Immature natural killer cell (primary cell): ENCODE data around the gene DGCR2. TPM values are rescaled to one million over a fixed set of nuclear protein-coding genes. Genes with fewer than 3 reads are reported as not detected.
A peak's percentile ranks its signal among the peaks of the same experiment; 100 is the strongest.

ENCODE experiments used
- DNase-seq, 3 donors: peaks; one replicate each; pipeline ENCODE4 v3.0.0; 2022; ENCODE audit warnings: mixed read lengths in 1 of 3
- H3K27ac Mint-ChIP-seq, 6 donors: one replicate each; pipeline ENCODE4 v1.8.0; 2020; ENCODE audit warnings: mixed read lengths in 6 of 6, mild to moderate bottlenecking in 5 of 6, inconsistent platforms in 4 of 6, moderate library complexity in 3 of 6
- H3K27me3 Mint-ChIP-seq, 3 donors: one replicate each; pipeline ENCODE4 v1.8.0; 2020 to 2021; ENCODE audit warnings: low read depth in 3 of 3, mild to moderate bottlenecking in 3 of 3, mixed read lengths in 3 of 3, moderate library complexity in 3 of 3, inconsistent platforms in 1 of 3
- H3K36me3 Mint-ChIP-seq, 3 donors: one replicate each; pipeline ENCODE4 v1.8.0; 2020; ENCODE audit warnings: mixed read lengths in 3 of 3, inconsistent platforms in 2 of 3, mild to moderate bottlenecking in 2 of 3
- H3K4me1 Mint-ChIP-seq, 2 donors: one replicate each; pipeline ENCODE4 v1.8.0; 2020; ENCODE audit warnings: inconsistent platforms in 2 of 2, mild to moderate bottlenecking in 2 of 2, mixed read lengths in 2 of 2, moderate library complexity in 1 of 2
- H3K4me3 Mint-ChIP-seq, 5 donors: one replicate each; pipeline ENCODE4 v1.8.0; 2020; ENCODE audit warnings: mild to moderate bottlenecking in 5 of 5, mixed read lengths in 5 of 5, inconsistent platforms in 3 of 5, moderate library complexity in 3 of 5
- H3K9me3 Mint-ChIP-seq, 6 donors: one replicate each; pipeline ENCODE4 v1.8.0; 2020; ENCODE audit warnings: mild to moderate bottlenecking in 6 of 6, mixed read lengths in 6 of 6, inconsistent platforms in 4 of 6, moderate library complexity in 3 of 6
- polyA plus RNA-seq, 3 donors: library from polyadenylated mRNA; unstranded; fragments of 300-500 nt; fragmentation: Illumina TruSeq; gene quantifications; one replicate each; pipeline ENCODE4 v1.2.3, GENCODE V29; 2021

Gene DGCR2
- polyA plus RNA-seq, 3 donors from 2014 or later: 19.4 to 51.7 (median 31.6) TPM

DNA sequence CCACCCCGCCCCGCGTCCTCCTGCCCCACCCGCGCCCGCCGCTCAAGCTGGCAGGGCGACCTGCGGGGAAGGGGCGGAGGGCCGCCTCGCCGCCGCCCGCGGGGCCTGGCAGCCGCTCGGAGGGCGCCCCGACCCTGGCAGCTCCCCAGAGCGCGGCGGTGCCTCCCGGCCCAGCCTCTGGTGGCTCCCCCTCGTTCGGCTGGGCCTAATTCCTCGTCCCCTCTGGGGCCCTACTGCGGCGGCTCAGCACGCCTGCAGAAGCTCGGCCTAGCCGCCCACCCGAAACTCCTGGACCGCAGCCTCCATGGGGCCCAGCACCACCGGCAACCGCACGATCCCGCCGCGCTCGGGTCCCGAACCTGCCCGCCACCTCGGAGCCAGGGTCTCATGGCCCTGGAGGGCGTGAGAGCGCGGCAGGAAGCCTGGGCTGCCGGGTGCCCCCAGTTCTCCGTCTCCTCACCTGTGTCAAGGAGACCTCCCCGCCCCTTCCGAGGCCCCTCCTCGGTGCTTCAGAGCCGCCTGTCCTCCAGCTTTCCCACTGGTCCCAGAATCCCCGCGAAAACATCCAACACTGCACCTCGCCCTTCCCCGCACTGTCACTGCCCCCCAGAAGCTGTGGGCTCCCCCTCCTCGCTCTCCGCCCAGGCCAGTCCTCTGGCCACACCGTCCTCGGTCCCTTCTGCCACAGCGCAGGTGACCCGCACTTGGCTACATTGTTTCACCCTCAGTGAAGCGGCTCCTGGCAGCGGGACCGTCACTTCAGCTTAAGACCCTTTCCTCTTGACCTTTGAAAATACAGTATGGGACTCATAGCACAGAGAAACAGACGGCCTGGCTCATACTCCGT, 28.5 kb upstream of the DGCR2 start:
- Mint-ChIP-seq H3K27me3 (peaks cover 18 to 24% (median 19%) of the 10 kb centered on the region in 3 donors), H3K9me3 (peaks cover 0 to 3% (median 0%) of the 10 kb centered on the region in 6 donors)

DNA sequence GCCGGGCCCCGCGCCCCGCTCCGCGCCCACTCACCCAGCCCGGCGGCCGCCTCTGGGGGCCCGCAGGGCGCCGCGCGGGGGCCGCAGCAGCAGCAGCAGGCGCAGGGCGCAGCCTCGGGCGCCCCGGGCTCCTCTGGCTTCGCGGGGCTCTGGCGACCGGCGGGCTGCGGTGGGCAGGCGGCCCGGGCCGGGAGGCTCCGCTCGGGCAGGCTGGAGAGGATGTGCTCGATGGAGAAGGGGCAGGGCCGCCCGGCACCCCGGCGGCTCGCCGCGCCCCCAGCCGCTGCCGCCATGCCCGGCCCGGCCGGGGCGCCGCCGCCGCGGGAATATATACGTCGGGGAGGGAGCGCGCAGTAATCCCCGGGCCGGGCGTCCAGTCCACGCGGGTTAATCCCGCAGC, 27.8 kb upstream of the DGCR2 start, which contains the start of gene GSC2:
GSC2 (minus strand) TSS at position 302 of the 400 bp plus-strand sequence; CDS start at position 293, 9 bp downstream.
- DNase-seq: no peak
- no peak within 1 kb of the TSS for H3K27ac Mint-ChIP-seq
- peaks cover 18 to 24% (median 19%) of the 10 kb centered on the region in 3 donors for H3K27me3 Mint-ChIP-seq
- H3K36me3 Mint-ChIP-seq: peaks cover 0 to 5% (median 4%) of the 10 kb centered on the region in 3 donors
- H3K4me3 Mint-ChIP-seq: peak within 1 kb of the TSS in 3 of 5 donors; percentile 32 to 42 (median 39)
- H3K9me3 Mint-ChIP-seq: peaks cover 0 to 3% (median 0%) of the 10 kb centered on the region in 6 donors
- peaks cover 0 to 6% of the 10 kb centered on the region in 2 donors for H3K4me1 Mint-ChIP-seq

More for the DNA sequence above, 28.5 kb upstream of the DGCR2 start:
- no peak overlapping the region for H3K27ac Mint-ChIP-seq
- H3K36me3 Mint-ChIP-seq: peaks cover 0 to 5% (median 4%) of the 10 kb centered on the region in 3 donors
- no peak for DNase-seq
- H3K4me1 Mint-ChIP-seq: peaks cover 0 to 6% of the 10 kb centered on the region in 2 donors
- peak overlapping the region in 3 of 5 donors; percentile 32 to 42 (median 39) for H3K4me3 Mint-ChIP-seq

DNA sequence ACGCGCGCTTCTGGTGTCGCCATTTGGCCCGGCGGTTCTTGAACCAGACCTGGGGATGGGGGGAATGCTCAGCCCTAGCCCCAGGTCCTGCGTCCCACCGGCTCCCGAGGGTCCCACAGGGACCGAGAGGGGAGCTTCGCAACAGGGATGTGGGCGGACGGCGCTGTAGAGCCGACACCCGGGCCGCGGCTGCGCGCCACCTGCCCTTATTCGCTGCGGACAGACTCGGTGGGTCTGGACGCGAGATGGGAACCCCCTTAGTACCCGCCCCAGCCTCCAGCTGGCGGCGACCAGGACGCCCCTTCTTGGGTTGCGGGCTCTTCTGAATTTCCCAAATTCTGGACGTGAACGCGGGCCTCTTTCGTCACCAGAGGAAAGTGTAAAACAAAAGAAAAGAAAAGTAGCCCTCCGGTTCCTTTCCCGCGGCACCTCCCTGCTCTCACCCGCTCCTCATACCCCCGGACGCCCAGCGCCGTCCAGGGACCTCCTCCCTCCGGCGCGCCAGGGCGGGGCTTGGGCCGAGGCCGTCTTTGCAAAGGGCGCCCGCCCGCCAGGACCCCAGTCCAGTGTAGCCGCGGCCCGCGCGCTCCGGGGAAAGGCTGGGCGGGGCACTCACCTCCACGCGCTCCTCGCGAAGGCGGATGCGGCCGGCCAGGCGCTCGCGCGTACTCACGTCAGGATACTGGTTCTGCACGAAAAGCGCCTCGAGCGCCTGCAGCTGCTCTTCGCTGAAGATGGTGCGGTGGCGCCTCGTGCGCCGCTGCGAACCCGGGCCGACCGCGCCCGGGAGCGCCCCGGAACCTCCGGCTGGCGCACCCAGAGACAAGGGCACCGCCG, 27.1 kb upstream of the DGCR2 start:
- Mint-ChIP-seq H3K4me3 (no peak overlapping the region), H3K27ac (no peak overlapping the region), H3K4me1 (peaks cover 7 to 12% of the 10 kb centered on the region in 2 donors), H3K9me3 (peaks cover 0 to 3% (median 0%) of the 10 kb centered on the region in 6 donors), H3K36me3 (peaks cover 0 to 5% (median 4%) of the 10 kb centered on the region in 3 donors), H3K27me3 (peaks cover 19 to 24% (median 19%) of the 10 kb centered on the region in 3 donors)
- no peak for DNase-seq

DNA sequence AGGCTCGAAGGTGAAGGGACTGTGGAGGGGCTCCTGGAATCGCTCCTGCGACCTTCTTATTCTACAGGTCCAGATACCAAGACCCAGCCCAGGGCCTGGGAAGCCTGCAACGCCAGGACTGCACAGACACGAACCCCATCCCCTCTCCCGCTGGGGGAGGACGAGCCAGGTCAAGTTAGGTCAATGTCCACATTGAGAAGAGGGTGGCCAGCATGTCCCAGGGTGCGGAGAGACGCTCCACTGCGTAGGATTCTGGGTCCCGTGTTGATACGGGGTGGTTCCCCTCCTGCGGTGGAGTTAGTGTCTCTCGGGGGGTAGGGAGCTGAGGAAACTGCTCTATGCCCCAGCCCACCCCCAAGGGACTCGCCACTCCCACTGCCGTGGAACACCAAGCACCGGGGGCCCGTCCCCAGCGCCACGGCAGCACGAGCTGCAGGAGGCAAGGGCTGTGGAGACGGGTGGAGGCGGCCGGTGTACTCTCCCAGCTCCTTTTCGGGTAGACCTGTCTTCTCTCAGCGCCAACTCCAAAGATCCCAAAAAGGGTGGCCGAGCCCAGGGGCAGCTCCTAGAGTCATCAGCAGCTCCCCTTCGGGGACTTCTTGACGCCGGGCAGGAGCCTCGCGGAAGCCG, 26.3 kb upstream of the DGCR2 start:
- Mint-ChIP-seq H3K27me3 (peaks cover 17 to 24% (median 21%) of the 10 kb centered on the region in 3 donors), H3K27ac (no peak overlapping the region), H3K4me1 (peaks cover 14 to 18% of the 10 kb centered on the region in 2 donors), H3K36me3 (peaks cover 0 to 5% (median 4%) of the 10 kb centered on the region in 3 donors), H3K9me3 (peaks cover 0 to 3% (median 0%) of the 10 kb centered on the region in 6 donors), H3K4me3 (no peak overlapping the region)
- DNase-seq: no peak

DNA sequence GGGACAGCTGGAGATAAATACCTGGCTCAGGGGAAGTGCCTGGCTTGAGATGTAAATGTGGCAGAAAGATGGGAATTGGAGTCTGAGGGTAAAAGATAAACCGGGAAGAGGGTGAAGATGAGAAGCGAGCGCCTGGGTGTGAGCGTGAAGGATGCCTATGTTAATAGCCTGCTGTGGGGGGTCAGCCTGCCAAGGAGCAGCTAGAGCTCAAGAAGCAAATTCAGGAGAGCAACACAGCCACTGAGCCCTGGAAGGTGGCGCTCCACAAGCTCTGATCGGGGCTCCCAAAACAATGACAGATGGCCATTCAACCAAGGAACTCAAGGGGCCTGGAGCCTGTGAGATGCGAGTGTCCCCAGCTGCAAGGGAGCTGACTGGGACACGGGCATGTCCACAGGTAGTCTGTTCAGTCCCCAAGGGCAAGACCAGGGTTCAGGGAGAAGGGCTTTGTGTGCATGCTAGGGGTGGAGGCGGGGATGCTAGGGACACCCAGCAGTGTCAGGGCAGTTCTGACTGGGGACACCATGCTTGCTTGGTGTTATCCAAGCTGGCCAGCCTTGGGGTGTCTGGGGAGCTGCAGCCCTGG, 25.1 kb upstream of the DGCR2 start:
- Mint-ChIP-seq H3K4me1 (peaks cover 17 to 25% of the 10 kb centered on the region in 2 donors), H3K9me3 (peaks cover 0 to 3% (median 0%) of the 10 kb centered on the region in 6 donors), H3K27me3 (peaks cover 12 to 24% (median 15%) of the 10 kb centered on the region in 3 donors), H3K36me3 (peaks cover 0 to 5% (median 4%) of the 10 kb centered on the region in 3 donors), H3K4me3 (peak overlapping the region in 1 of 5 donors; percentile 17), H3K27ac (no peak overlapping the region)
- DNase-seq: no peak

DNA sequence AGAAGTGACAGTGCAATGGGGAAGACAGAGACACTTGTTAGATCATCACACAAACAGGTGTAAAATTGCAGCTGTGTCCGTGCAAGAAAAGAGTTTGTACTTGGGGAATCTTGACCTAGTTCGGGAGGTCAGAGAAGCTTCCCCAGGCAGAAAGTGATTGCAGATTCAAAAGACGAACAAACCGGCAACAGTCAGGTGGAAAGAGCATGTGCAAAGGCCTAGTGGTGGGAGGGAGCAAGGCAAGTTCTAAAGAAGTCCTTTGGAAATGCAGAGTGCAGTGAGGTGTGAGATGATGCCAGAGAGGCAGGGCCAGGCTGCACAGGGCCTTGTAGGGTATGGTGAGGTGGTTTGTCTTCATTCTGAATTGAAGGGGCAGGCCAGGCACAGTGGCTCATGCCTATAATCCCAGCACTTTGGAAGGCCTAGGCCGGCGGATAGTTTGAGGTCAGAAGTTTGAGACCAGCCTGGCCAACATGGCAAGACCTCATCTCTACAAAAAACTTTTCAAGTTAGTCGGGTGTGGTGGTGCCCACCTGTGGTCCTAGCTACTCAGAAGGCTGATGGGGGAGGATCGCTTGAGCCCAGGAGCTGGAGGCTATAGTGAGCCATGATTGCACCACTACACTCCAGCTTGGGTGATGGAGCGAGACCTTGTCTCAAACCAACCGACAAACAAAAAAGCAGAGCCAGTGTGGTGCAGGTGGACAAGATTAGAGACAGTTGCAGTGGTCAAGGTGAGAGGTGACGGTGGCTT, 24.2 kb upstream of the DGCR2 start:
- Mint-ChIP-seq H3K27me3 (peaks cover 6 to 16% (median 11%) of the 10 kb centered on the region in 3 donors), H3K4me3 (no peak overlapping the region)

DNA sequence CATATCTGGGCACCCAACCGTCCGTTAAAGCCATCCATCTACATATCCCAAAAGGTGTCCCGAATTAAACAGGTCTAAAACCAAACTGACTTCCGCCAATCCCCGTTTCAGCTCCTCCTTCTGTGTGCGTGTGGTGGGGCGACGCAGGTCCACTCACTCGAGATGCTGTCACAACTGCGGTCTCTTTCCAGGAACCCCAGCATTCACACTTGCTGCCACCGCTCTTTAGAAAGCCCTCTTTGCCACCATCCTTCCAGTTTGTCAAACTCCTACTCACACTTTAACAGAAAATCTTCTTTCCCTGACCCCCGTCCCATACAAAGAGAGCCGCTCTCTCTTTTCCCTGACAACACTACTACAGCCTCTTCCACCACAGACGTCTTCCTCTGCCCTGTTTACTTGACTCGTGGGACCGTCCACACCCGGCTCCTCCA, 21.8 kb upstream of the DGCR2 start:
- no peaks in the 10 kb centered on the region for H3K9me3 Mint-ChIP-seq
- peaks cover 0 to 16% (median 3%) of the 10 kb centered on the region in 3 donors for H3K36me3 Mint-ChIP-seq
- peak; percentile 51 to 62 (median 61) for DNase-seq
- peaks cover 21 to 22% of the 10 kb centered on the region in 2 donors for H3K4me1 Mint-ChIP-seq
- H3K27me3 Mint-ChIP-seq: peaks cover 0 to 12% (median 8%) of the 10 kb centered on the region in 3 donors
- H3K27ac Mint-ChIP-seq: peak overlapping the region; percentile 96 to 98 (median 96)
- H3K4me3 Mint-ChIP-seq: peak overlapping the region; percentile 92 to 99 (median 97)

More for the DNA sequence above, 24.2 kb upstream of the DGCR2 start:
- Mint-ChIP-seq H3K9me3 (no peaks in the 10 kb centered on the region), H3K4me1 (peaks cover 18 to 25% of the 10 kb centered on the region in 2 donors), H3K36me3 (peaks cover 0 to 2% (median 2%) of the 10 kb centered on the region in 3 donors), H3K27ac (peak overlapping the region in 1 of 6 donors; percentile 67)
- no peak for DNase-seq

DNA sequence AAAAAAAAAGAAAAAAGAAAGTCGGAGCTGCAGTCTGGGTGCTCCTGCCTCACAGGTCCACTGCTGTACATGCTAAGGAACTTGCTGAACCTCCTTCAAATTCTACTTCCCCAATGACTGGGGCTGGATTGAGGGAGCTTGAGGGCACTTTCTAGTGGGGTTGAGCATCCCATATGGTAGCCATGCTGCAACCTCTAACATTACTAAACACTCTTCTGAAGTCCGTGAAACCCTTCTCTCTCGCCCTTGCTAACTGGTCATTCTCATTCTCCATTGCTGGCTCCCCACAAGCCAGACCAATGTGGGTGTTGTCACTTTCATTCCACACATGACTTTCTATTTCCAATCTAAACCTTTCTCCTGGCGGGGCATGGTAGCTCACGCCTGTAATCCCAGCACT, 21.0 kb upstream of the DGCR2 start:
- H3K4me3 Mint-ChIP-seq: peak overlapping the region; percentile 92 to 99 (median 97)
- no peak for DNase-seq
- peaks cover 0 to 12% (median 6%) of the 10 kb centered on the region in 3 donors for H3K27me3 Mint-ChIP-seq
- no peaks in the 10 kb centered on the region for H3K9me3 Mint-ChIP-seq
- peaks cover 21 to 22% of the 10 kb centered on the region in 2 donors for H3K4me1 Mint-ChIP-seq
- peak overlapping the region in 3 of 6 donors; percentile 12 to 96 (median 44) for H3K27ac Mint-ChIP-seq
- peaks cover 0 to 16% (median 3%) of the 10 kb centered on the region in 3 donors for H3K36me3 Mint-ChIP-seq

DNA sequence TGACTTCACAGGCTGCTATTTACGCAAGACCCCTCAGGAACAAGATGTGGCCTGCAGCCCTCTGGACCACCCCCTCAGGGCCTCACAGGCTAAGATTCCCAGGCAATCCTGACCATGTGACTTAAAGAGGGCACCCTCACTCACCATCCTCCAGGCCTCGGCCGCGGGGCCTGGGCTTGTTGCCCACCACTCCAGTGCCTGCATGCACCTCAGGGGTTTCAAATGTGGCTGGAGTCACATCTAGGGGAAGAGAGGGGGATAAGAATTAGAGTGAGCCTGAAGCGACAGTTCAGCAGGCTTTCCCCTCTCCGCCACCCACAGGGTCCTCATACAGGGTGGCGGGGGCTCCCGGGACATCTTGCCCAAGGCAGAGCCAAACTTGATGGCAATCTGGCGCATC, 20.2 kb upstream of the DGCR2 start:
- Mint-ChIP-seq H3K27me3 (peaks cover 0 to 12% (median 6%) of the 10 kb centered on the region in 3 donors), H3K27ac (peak overlapping the region in 3 of 6 donors; percentile 24 to 73 (median 67)), H3K9me3 (no peaks in the 10 kb centered on the region), H3K4me3 (peak overlapping the region; percentile 29 to 59 (median 49)), H3K4me1 (peaks cover 21 to 22% of the 10 kb centered on the region in 2 donors), H3K36me3 (peaks cover 0 to 16% (median 3%) of the 10 kb centered on the region in 3 donors)
- no peak for DNase-seq

DNA sequence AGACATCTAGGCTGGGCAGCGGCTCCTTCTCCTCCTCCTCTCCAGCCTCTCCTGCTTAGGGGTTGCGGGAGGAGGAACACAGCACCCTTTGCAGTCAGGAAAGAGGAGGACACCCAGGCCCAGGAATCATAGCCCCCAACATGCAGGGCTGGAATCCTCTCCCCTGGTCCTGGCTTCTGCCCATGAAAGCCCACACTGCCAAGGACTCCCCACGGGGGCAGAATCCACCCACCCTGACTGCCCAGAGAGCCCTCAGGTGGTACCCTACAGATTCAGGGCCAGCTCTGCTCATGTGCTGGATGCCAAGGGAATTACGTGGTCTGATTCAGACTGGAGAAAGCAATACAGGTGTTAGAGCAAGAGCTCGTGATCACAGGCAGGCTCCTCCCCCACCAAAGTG, 17.8 kb upstream of the DGCR2 start:
- Mint-ChIP-seq H3K4me3 (no peak overlapping the region), H3K9me3 (no peaks in the 10 kb centered on the region), H3K27ac (no peak overlapping the region), H3K27me3 (peaks cover 0 to 13% (median 8%) of the 10 kb centered on the region in 3 donors), H3K36me3 (peaks cover 13 to 30% (median 14%) of the 10 kb centered on the region in 3 donors), H3K4me1 (peaks cover 21 to 22% of the 10 kb centered on the region in 2 donors)
- no peak for DNase-seq

DNA sequence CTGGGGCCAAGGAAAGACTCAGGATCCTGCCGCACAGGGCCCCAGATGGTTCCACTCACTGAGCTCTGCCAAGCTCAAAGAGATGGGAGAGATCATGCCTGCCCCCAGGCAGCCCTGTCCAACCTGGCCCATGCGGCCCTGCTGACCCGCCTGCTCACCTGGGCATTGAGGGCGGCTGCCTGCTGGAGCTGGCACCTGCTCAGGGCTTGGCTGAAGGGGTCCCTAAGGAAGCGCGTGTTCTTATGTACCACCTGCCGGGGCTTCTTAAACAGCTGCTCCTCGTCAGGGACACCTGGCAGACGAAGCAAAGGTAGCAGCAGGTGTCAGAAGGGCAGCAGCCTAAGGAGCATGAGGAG, 16.8 kb upstream of the DGCR2 start:
- peaks cover 13 to 30% (median 14%) of the 10 kb centered on the region in 3 donors for H3K36me3 Mint-ChIP-seq
- peaks cover 0 to 10% (median 5%) of the 10 kb centered on the region in 3 donors for H3K27me3 Mint-ChIP-seq
- no peak overlapping the region for H3K27ac Mint-ChIP-seq
- H3K9me3 Mint-ChIP-seq: no peaks in the 10 kb centered on the region
- no peak overlapping the region for H3K4me3 Mint-ChIP-seq
- H3K4me1 Mint-ChIP-seq: peaks cover 12% of the 10 kb centered on the region in 2 donors
- DNase-seq: no peak
